ENCODE measurements around the gene RBM39. TPM values are rescaled to one million over a fixed set of nuclear protein-coding genes. Genes with fewer than 3 reads are reported as not detected.

Gene RBM39
- total and polyA plus RNA-seq, 2 of the 13 experiments (the other 11 are each of a cell fraction or from before 2014, with no cell fraction given), result 788 to 920 TPM

DNA sequence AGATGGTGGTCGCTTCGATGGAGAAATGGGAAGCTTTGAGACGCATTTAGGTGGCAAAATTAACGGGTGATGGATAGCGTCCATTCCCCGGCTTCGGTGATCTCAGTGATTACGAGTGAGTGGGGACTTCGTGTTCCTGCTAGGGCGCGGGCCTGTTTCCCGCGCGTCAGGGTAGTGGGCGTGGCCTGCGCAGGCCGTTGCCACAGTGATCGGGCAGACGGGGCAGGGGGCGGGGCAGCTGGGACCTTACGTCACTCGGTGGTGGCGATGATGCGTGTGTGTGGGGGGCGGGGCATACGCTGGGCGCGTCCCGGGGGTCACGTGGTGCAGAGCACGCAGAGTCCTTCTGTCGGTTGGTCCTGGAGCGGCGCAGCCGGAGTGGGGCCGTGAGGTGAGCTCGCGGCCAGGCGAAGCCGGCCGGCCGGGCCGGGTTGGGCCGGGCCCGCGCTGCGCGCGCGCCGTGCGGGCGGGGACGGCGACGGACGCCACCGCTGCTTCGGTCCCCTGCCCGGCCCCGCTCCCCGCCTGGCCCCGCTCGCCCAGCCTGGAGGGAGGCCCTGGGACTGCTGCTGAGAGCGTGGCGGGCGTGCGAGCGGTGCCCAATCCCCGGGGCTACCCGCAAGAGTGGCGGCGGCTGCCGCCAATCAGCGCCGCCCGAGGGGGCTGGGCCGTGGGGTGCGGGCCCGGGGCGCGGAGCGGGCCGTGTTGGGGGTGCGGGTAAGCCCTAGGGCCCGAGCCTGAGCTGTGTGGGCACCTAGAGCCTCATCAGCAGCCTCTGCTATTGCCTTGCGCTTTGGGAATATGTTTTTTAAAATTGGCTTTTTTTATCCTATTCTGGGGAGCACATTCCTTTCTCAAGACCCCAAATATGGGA lies 29.9 kb upstream of the RBM39 start, which contains the start of gene PHF20 (continued):
- TF ChIP-seq, protein P1, sequence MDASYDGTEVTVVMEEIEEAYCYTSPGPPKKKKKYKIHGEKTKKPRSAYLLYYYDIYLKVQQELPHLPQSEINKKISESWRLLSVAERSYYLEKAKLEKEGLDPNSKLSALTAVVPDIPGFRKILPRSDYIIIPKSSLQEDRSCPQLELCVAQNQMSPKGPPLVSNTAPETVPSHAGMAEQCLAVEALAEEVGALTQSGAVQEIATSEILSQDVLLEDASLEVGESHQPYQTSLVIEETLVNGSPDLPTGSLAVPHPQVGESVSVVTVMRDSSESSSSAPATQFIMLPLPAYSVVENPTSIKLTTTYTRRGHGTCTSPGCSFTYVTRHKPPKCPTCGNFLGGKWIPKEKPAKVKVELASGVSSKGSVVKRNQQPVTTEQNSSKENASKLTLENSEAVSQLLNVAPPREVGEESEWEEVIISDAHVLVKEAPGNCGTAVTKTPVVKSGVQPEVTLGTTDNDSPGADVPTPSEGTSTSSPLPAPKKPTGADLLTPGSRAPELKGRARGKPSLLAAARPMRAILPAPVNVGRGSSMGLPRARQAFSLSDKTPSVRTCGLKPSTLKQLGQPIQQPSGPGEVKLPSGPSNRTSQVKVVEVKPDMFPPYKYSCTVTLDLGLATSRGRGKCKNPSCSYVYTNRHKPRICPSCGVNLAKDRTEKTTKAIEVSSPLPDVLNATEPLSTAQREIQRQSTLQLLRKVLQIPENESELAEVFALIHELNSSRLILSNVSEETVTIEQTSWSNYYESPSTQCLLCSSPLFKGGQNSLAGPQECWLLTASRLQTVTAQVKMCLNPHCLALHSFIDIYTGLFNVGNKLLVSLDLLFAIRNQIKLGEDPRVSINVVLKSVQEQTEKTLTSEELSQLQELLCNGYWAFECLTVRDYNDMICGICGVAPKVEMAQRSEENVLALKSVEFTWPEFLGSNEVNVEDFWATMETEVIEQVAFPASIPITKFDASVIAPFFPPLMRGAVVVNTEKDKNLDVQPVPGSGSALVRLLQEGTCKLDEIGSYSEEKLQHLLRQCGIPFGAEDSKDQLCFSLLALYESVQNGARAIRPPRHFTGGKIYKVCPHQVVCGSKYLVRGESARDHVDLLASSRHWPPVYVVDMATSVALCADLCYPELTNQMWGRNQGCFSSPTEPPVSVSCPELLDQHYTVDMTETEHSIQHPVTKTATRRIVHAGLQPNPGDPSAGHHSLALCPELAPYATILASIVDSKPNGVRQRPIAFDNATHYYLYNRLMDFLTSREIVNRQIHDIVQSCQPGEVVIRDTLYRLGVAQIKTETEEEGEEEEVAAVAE (CRISPR knock-in tag; IDR thresholded peaks at IDR 0.05; ENCODE audit: borderline replicate concordance), result no peak
- TF ChIP-seq RBM22 (optimal IDR thresholded peaks at IDR 0.05; ENCODE audit: low read length) (no peak), ZNF251 (CRISPR knock-in tag; IDR thresholded peaks at IDR 0.05) (peak; percentile 97), ZNF33A (CRISPR knock-in tag; IDR thresholded peaks at IDR 0.05; ENCODE audit: borderline replicate concordance) (no peak), TBL1XR1 (IDR thresholded peaks at IDR 0.05; ENCODE audit: borderline replicate concordance, low read length, partially characterized antibody) (peak; percentile 63), ZNF124 (CRISPR knock-in tag; IDR thresholded peaks at IDR 0.05) (peak; percentile 93), BCL6 (CRISPR knock-in tag; IDR thresholded peaks at IDR 0.05) (peak; percentile 56), ZNF619 (CRISPR knock-in tag; IDR thresholded peaks at IDR 0.05) (peak; percentile 56; the same call in 1 of the 2 replicates), CENPT (CRISPR knock-in tag; IDR thresholded peaks at IDR 0.05; ENCODE audit: low read depth) (0 out of 2 replicates have a peak, but pooled peaks have one; percentile 87), HIVEP1 (CRISPR knock-in tag; IDR thresholded peaks at IDR 0.05) (peak; percentile 89), TOPORS (CRISPR knock-in tag; IDR thresholded peaks at IDR 0.05) (peak; percentile 97; the same call in 1 of the 2 replicates), ZNF788 (CRISPR knock-in tag; IDR thresholded peaks at IDR 0.05; ENCODE audit: borderline replicate concordance) (peak; percentile 71; the same call in 1 of the 2 replicates)
- TF ChIP-seq, protein P2, sequence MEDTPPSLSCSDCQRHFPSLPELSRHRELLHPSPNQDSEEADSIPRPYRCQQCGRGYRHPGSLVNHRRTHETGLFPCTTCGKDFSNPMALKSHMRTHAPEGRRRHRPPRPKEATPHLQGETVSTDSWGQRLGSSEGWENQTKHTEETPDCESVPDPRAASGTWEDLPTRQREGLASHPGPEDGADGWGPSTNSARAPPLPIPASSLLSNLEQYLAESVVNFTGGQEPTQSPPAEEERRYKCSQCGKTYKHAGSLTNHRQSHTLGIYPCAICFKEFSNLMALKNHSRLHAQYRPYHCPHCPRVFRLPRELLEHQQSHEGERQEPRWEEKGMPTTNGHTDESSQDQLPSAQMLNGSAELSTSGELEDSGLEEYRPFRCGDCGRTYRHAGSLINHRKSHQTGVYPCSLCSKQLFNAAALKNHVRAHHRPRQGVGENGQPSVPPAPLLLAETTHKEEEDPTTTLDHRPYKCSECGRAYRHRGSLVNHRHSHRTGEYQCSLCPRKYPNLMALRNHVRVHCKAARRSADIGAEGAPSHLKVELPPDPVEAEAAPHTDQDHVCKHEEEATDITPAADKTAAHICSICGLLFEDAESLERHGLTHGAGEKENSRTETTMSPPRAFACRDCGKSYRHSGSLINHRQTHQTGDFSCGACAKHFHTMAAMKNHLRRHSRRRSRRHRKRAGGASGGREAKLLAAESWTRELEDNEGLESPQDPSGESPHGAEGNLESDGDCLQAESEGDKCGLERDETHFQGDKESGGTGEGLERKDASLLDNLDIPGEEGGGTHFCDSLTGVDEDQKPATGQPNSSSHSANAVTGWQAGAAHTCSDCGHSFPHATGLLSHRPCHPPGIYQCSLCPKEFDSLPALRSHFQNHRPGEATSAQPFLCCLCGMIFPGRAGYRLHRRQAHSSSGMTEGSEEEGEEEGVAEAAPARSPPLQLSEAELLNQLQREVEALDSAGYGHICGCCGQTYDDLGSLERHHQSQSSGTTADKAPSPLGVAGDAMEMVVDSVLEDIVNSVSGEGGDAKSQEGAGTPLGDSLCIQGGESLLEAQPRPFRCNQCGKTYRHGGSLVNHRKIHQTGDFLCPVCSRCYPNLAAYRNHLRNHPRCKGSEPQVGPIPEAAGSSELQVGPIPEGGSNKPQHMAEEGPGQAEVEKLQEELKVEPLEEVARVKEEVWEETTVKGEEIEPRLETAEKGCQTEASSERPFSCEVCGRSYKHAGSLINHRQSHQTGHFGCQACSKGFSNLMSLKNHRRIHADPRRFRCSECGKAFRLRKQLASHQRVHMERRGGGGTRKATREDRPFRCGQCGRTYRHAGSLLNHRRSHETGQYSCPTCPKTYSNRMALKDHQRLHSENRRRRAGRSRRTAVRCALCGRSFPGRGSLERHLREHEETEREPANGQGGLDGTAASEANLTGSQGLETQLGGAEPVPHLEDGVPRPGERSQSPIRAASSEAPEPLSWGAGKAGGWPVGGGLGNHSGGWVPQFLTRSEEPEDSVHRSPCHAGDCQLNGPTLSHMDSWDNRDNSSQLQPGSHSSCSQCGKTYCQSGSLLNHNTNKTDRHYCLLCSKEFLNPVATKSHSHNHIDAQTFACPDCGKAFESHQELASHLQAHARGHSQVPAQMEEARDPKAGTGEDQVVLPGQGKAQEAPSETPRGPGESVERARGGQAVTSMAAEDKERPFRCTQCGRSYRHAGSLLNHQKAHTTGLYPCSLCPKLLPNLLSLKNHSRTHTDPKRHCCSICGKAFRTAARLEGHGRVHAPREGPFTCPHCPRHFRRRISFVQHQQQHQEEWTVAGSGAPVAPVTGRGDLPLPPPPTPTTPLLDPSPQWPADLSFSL (CRISPR knock-in tag; IDR thresholded peaks at IDR 0.05), result no peak
- TF ChIP-seq, protein P3, sequence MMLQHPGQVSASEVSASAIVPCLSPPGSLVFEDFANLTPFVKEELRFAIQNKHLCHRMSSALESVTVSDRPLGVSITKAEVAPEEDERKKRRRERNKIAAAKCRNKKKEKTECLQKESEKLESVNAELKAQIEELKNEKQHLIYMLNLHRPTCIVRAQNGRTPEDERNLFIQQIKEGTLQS (CRISPR knock-in tag; IDR thresholded peaks at IDR 0.05), result peak; percentile 14
- TF ChIP-seq, protein P4, sequence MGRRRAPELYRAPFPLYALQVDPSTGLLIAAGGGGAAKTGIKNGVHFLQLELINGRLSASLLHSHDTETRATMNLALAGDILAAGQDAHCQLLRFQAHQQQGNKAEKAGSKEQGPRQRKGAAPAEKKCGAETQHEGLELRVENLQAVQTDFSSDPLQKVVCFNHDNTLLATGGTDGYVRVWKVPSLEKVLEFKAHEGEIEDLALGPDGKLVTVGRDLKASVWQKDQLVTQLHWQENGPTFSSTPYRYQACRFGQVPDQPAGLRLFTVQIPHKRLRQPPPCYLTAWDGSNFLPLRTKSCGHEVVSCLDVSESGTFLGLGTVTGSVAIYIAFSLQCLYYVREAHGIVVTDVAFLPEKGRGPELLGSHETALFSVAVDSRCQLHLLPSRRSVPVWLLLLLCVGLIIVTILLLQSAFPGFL (CRISPR knock-in tag; IDR thresholded peaks at IDR 0.05), result peak; percentile 96
